GM12874 (cell line): ENCODE results near the gene OLIG1.

Source experiments
- CTCF ChIP-seq: IDR thresholded peaks from 2 replicates; pipeline ENCODE4 v1.5.1; 2011; ENCODE audit warnings: low read depth, mild to moderate bottlenecking, control low read depth, low read length, moderate library complexity; ENCODE audit not compliant: insufficient read depth

OLIG1 gene

GRCh38 chr21:33057385-33057940 lies 12.5 kb upstream of the OLIG1 start:
- no peak for TF ChIP-seq CTCF

DNA sequence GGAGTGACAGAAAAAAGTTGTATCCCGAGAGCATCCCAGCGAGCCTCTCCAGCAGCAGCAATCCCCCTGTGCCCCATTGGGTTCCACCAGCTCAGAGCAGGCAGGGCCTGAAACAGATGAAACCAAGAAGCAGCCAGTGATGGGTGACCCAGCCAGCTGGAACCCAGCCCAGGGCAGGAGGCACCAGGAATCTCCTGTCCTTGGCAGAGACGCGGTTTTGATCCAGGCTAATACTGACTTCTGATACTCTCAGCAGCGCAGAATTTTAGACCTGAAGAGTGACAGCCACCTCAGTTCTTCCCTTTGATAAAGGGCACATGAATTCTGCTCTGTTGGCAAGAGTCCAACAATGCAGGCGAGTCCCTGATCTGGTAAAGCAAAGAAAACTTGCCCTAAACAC lies 11.4 kb upstream of the OLIG1 start:
- no peak for TF ChIP-seq CTCF

DNA sequence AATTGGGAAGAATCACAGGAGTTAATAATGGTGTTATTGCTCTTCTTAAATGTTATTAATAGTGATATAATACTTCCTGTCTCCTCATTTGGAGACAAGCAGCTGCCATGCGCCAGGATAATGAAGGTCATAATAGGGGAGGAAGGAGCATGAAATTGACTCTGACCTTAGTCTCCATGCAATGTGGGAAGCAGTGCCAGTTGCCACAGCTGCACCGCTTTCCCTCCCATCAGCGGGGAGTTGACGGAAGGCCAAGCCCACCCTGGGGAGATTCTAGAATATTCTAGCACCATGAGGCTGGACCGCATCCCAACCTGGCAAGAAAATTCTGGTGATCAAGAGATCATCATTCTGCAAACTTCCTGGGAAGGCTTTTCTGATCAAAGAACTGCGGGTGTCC lies 11.0 kb upstream of the OLIG1 start:
- TF ChIP-seq CTCF: no peak

GRCh38 chr21:33059380-33059841 lies 10.5 kb upstream of the OLIG1 start:
- no peak for TF ChIP-seq CTCF

GRCh38 chr21:33061233-33061632 lies 8.7 kb upstream of the OLIG1 start:
- no peak for TF ChIP-seq CTCF

GRCh38 chr21:33063375-33063883 lies 6.5 kb upstream of the OLIG1 start:
- TF ChIP-seq CTCF: no peak

DNA sequence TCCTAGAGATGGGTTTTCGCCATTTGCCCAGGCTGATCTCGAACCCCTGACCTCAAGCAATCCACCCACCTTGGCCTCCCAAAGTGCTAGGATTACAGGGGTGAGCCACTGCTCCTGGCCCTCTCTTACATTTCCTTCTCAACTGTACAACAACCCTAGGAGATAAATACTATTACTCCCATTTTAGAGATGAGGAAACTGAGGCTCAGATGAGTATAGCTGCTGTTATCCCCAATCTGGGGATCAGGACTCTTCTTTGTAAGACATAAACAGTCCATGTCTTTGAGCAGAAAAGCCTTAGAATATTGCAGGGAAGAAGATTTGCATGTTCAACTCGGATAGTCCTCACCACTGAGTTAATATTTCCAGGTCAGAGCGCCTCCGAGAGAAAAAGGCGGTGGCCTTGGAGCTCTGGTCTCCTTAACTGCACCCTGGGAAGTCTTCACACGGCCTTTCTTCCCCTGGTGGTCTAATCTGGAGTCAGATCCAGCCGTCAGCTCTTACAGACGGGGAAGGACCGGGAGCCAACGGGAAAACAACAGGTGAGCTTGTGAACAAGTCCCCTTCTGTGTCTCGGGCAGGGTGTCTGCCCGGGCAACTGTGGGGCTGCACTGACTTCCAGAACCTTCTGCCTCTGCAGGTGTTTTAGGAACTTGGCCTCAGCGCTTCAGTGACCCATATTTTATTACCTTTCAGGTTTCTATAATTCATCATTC lies 5.9 kb upstream of the OLIG1 start:
- TF ChIP-seq CTCF: no peak
